ENCODE data around the gene RBP7.

- no peak for TF ChIP-seq NFE2L2 (IDR thresholded peaks at IDR 0.05; ENCODE audit: low read depth, low read length)
- TF ChIP-seq RAD21 (IDR thresholded peaks at IDR 0.05; ENCODE audit: low read length) = no peak
- TF ChIP-seq CTCF (conservative IDR thresholded peaks at IDR 0.05; ENCODE audit: low read depth, low read length) = no peak
- TF ChIP-seq RCOR1 (IDR thresholded peaks at IDR 0.05; ENCODE audit: insufficient replicate concordance, low read length) = no peak
- TF ChIP-seq MXI1 (IDR thresholded peaks at IDR 0.05; ENCODE audit: borderline replicate concordance, low read depth, low read length) = no peak
- TF ChIP-seq USF2 (IDR thresholded peaks at IDR 0.05; ENCODE audit: low read depth, low read length) = no peak
- no peak for TF ChIP-seq MAFK (IDR thresholded peaks at IDR 0.05; ENCODE audit: low read depth, low read length)
- no peak for TF ChIP-seq MAZ (IDR thresholded peaks at IDR 0.05; ENCODE audit: borderline replicate concordance, low read depth, low read length)
- no peak for TF ChIP-seq FOS (IDR thresholded peaks at IDR 0.05; ENCODE audit: low read depth, low read length)
- TF ChIP-seq CEBPB (IDR thresholded peaks at IDR 0.05; ENCODE audit: low read depth, low read length) = no peak
- TF ChIP-seq POLR2A (IDR thresholded peaks at IDR 0.05; ENCODE audit: low read depth, low read length) = no peak
- no peak for TF ChIP-seq CHD1 (IDR thresholded peaks at IDR 0.05; ENCODE audit: low read depth, low read length)
Measured at GRCh38 chr1:10057796-10058195, 60.8 kb downstream of the RBP7 start.
